GM12872 (cell line): ENCODE data around the gene TANGO6.
A peak's percentile ranks its signal among the peaks of the same experiment; 100 is the strongest.

Experiments used
- CTCF ChIP-seq: IDR thresholded peaks from 3 replicates; pipeline ENCODE4 v1.5.1; 2011; ENCODE audit warnings: low read depth, mild to moderate bottlenecking, low read length, moderate library complexity; ENCODE audit not compliant: insufficient read depth

TANGO6 gene

GRCh38 chr16:68902003-68902968 lies 59.0 kb downstream of the TANGO6 start:
- TF ChIP-seq CTCF = peak; percentile 59

- no peak for TF ChIP-seq CTCF
Measured at GRCh38 chr16:68902969-68903345, 59.6 kb downstream of the TANGO6 start.

- TF ChIP-seq CTCF = no peak
Measured at GRCh38 chr16:68907297-68907696, 64.0 kb downstream of the TANGO6 start.

- TF ChIP-seq CTCF = no peak
Measured at GRCh38 chr16:68907781-68908181, 64.5 kb downstream of the TANGO6 start.

DNA sequence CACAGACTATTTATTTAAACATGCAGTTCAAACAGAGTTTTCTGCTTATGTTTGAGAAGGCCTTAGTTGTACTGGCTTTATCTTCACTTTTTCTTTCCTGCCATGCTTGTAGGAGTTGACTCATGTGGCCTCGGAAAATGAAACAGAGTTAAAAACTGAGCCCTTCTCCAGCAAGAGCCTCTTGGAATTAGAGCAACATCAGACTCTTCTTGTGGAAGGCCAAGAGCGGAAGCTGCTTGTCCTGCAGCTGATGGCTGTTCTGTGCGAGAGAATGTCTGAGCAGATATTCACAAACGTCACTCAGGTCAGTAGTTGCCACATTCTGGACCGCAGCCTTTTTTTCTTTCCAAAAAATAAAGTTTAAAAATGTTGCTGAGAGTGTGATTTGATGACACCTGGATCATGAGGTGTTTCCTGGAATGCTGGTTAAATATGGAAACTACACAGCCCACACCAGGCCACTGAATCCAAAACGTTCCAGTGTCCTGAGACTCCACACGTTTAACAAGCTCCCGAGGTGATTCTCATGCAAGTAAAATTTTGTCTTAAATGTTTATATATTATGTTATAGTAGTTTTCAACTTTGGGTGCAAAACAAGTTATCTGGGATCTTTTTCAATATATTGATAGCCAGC lies 65.9 kb downstream of the TANGO6 start:
- TF ChIP-seq CTCF = no peak

DNA sequence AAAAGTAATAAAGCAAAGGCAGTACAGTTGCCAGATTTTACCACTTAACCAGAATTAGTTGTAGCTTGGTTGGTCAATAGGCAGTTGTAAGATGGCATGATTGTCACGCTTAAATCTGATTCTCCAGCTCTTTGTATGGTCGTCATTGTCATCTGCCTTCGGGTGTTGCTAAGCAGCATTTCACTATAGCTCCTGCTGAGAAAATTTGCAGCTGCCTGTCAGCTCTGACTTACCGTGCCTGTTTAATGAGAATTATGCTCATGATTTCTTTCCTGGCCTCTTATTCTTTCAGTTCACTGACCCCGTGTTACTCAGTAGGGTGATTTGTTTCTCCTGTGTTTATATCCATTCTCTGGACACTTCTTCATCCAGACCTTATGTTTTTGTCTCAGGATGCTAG lies 66.7 kb downstream of the TANGO6 start:
- no peak for TF ChIP-seq CTCF

DNA sequence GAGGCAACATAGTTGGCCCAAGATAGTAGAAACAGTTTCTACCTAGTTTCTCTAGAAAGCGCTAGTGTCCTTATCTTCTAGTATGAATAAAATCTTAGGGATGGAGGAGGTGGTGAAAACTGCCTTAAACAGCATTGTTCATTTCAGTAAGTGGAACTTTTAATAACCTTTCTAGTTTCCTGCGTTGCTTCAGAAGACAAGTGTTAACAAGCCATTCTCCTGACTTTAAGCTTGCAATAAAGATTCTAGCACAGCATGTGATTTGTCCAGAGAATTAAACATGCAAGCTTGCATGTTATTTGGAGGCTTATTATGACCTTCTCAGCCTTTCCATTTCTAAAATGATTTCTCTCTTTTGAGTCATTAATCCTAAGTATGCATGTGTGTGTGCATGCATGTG lies 72.3 kb downstream of the TANGO6 start:
- no peak for TF ChIP-seq CTCF
